ENCODE measurements around the gene JPH3.

JPH3 gene

GRCh38 chr16:87703835-87704375 lies 101.6 kb downstream of the JPH3 start:
- Histone ChIP-seq H3K4me1 (ENCODE audit: control insufficient read depth in 5 of 5, insufficient read depth in 5 of 5, low read length in 5 of 5) (peaks cover 0 to 4% (median 0%) of the 10 kb centered on the region in 5 donors), H3K9me3 (ENCODE audit: control insufficient read depth in 5 of 5, low read length in 5 of 5) (no peaks in the 10 kb centered on the region), H3K36me3 (ENCODE audit: control insufficient read depth in 5 of 5, insufficient read depth in 5 of 5, low read length in 5 of 5) (peaks cover 0 to 72% (median 49%) of the 10 kb centered on the region in 5 donors), H3K27ac (ENCODE audit: low read depth, low read length) (no peak overlapping the region), H3K4me3 (ENCODE audit: low read depth in 1 of 5, low read length in 5 of 5) (no peak overlapping the region), H3K27me3 (ENCODE audit: control insufficient read depth in 5 of 5, insufficient read depth in 4 of 5, low read length in 5 of 5) (no peaks in the 10 kb centered on the region), H3K9ac (ENCODE audit: low read length in 5 of 5) (no peak overlapping the region)

- H3K9ac ChIP-seq (ENCODE audit: low read length in 5 of 5): no peak overlapping the region
- H3K4me3 ChIP-seq (ENCODE audit: low read depth in 1 of 5, low read length in 5 of 5): no peak overlapping the region
- H3K4me1 ChIP-seq (ENCODE audit: control insufficient read depth in 5 of 5, insufficient read depth in 5 of 5, low read length in 5 of 5): peaks cover 0 to 4% (median 0%) of the 10 kb centered on the region in 5 donors
- no peaks in the 10 kb centered on the region for H3K9me3 ChIP-seq (ENCODE audit: control insufficient read depth in 5 of 5, low read length in 5 of 5)
- peaks cover 0 to 75% (median 54%) of the 10 kb centered on the region in 5 donors for H3K36me3 ChIP-seq (ENCODE audit: control insufficient read depth in 5 of 5, insufficient read depth in 5 of 5, low read length in 5 of 5)
- H3K27me3 ChIP-seq (ENCODE audit: control insufficient read depth in 5 of 5, insufficient read depth in 4 of 5, low read length in 5 of 5): no peaks in the 10 kb centered on the region
- no peak overlapping the region for H3K27ac ChIP-seq (ENCODE audit: low read depth, low read length)
These were observed 102.5 kb downstream of the JPH3 start for GRCh38 chr16:87704754-87705353.

- Histone ChIP-seq H3K27me3 (ENCODE audit: control insufficient read depth in 5 of 5, insufficient read depth in 4 of 5, low read length in 5 of 5) (no peaks in the 10 kb centered on the region), H3K9me3 (ENCODE audit: control insufficient read depth in 5 of 5, low read length in 5 of 5) (no peaks in the 10 kb centered on the region), H3K9ac (ENCODE audit: low read length in 5 of 5) (no peak overlapping the region), H3K4me1 (ENCODE audit: control insufficient read depth in 5 of 5, insufficient read depth in 5 of 5, low read length in 5 of 5) (peaks cover 0 to 4% (median 0%) of the 10 kb centered on the region in 5 donors), H3K36me3 (ENCODE audit: control insufficient read depth in 5 of 5, insufficient read depth in 5 of 5, low read length in 5 of 5) (peaks cover 0 to 79% (median 59%) of the 10 kb centered on the region in 5 donors), H3K27ac (ENCODE audit: low read depth, low read length) (no peak overlapping the region), H3K4me3 (ENCODE audit: low read depth in 1 of 5, low read length in 5 of 5) (no peak overlapping the region)
These were observed 103.5 kb downstream of the JPH3 start for GRCh38 chr16:87705771-87706277.

- no peak overlapping the region for H3K9ac ChIP-seq (ENCODE audit: low read length in 5 of 5)
- H3K27ac ChIP-seq (ENCODE audit: low read depth, low read length): no peak overlapping the region
- H3K27me3 ChIP-seq (ENCODE audit: control insufficient read depth in 5 of 5, insufficient read depth in 4 of 5, low read length in 5 of 5): no peaks in the 10 kb centered on the region
- peaks cover 0 to 79% (median 61%) of the 10 kb centered on the region in 5 donors for H3K36me3 ChIP-seq (ENCODE audit: control insufficient read depth in 5 of 5, insufficient read depth in 5 of 5, low read length in 5 of 5)
- H3K4me1 ChIP-seq (ENCODE audit: control insufficient read depth in 5 of 5, insufficient read depth in 5 of 5, low read length in 5 of 5): peaks cover 0 to 4% (median 0%) of the 10 kb centered on the region in 5 donors
- H3K4me3 ChIP-seq (ENCODE audit: low read depth in 1 of 5, low read length in 5 of 5): no peak overlapping the region
- H3K9me3 ChIP-seq (ENCODE audit: control insufficient read depth in 5 of 5, low read length in 5 of 5): no peaks in the 10 kb centered on the region
These were observed 104.1 kb downstream of the JPH3 start for GRCh38 chr16:87706278-87707000.

- no peak overlapping the region for H3K9ac ChIP-seq (ENCODE audit: low read length in 5 of 5)
- no peak overlapping the region for H3K4me3 ChIP-seq (ENCODE audit: low read depth in 1 of 5, low read length in 5 of 5)
- peaks cover 0 to 78% (median 58%) of the 10 kb centered on the region in 5 donors for H3K36me3 ChIP-seq (ENCODE audit: control insufficient read depth in 5 of 5, insufficient read depth in 5 of 5, low read length in 5 of 5)
- no peaks in the 10 kb centered on the region for H3K27me3 ChIP-seq (ENCODE audit: control insufficient read depth in 5 of 5, insufficient read depth in 4 of 5, low read length in 5 of 5)
- H3K27ac ChIP-seq (ENCODE audit: low read depth, low read length): no peak overlapping the region
- H3K4me1 ChIP-seq (ENCODE audit: control insufficient read depth in 5 of 5, insufficient read depth in 5 of 5, low read length in 5 of 5): peaks cover 0 to 4% (median 0%) of the 10 kb centered on the region in 5 donors
- H3K9me3 ChIP-seq (ENCODE audit: control insufficient read depth in 5 of 5, low read length in 5 of 5): no peaks in the 10 kb centered on the region
These were observed 104.8 kb downstream of the JPH3 start for GRCh38 chr16:87707097-87707496.

GRCh38 chr16:87707714-87708580 lies 105.6 kb downstream of the JPH3 start:
- Histone ChIP-seq H3K9me3 (ENCODE audit: control insufficient read depth in 5 of 5, low read length in 5 of 5) (no peaks in the 10 kb centered on the region), H3K27me3 (ENCODE audit: control insufficient read depth in 5 of 5, insufficient read depth in 4 of 5, low read length in 5 of 5) (no peaks in the 10 kb centered on the region), H3K4me1 (ENCODE audit: control insufficient read depth in 5 of 5, insufficient read depth in 5 of 5, low read length in 5 of 5) (no peaks in the 10 kb centered on the region), H3K36me3 (ENCODE audit: control insufficient read depth in 5 of 5, insufficient read depth in 5 of 5, low read length in 5 of 5) (peaks cover 0 to 82% (median 60%) of the 10 kb centered on the region in 5 donors), H3K9ac (ENCODE audit: low read length in 5 of 5) (no peak overlapping the region), H3K4me3 (ENCODE audit: low read depth in 1 of 5, low read length in 5 of 5) (no peak overlapping the region), H3K27ac (ENCODE audit: low read depth, low read length) (no peak overlapping the region)

- no peak overlapping the region for H3K9ac ChIP-seq (ENCODE audit: low read length in 5 of 5)
- H3K27ac ChIP-seq (ENCODE audit: low read depth, low read length): no peak overlapping the region
- no peaks in the 10 kb centered on the region for H3K27me3 ChIP-seq (ENCODE audit: control insufficient read depth in 5 of 5, insufficient read depth in 4 of 5, low read length in 5 of 5)
- no peaks in the 10 kb centered on the region for H3K4me1 ChIP-seq (ENCODE audit: control insufficient read depth in 5 of 5, insufficient read depth in 5 of 5, low read length in 5 of 5)
- no peak overlapping the region for H3K4me3 ChIP-seq (ENCODE audit: low read depth in 1 of 5, low read length in 5 of 5)
- no peaks in the 10 kb centered on the region for H3K9me3 ChIP-seq (ENCODE audit: control insufficient read depth in 5 of 5, low read length in 5 of 5)
- H3K36me3 ChIP-seq (ENCODE audit: control insufficient read depth in 5 of 5, insufficient read depth in 5 of 5, low read length in 5 of 5): peaks cover 0 to 84% (median 56%) of the 10 kb centered on the region in 5 donors
These were observed 106.8 kb downstream of the JPH3 start for GRCh38 chr16:87708881-87709638.

GRCh38 chr16:87709677-87710076 lies 107.4 kb downstream of the JPH3 start:
- H3K9ac ChIP-seq (ENCODE audit: low read length in 5 of 5): no peak overlapping the region
- no peaks in the 10 kb centered on the region for H3K4me1 ChIP-seq (ENCODE audit: control insufficient read depth in 5 of 5, insufficient read depth in 5 of 5, low read length in 5 of 5)
- peaks cover 0 to 88% (median 62%) of the 10 kb centered on the region in 5 donors for H3K36me3 ChIP-seq (ENCODE audit: control insufficient read depth in 5 of 5, insufficient read depth in 5 of 5, low read length in 5 of 5)
- H3K9me3 ChIP-seq (ENCODE audit: control insufficient read depth in 5 of 5, low read length in 5 of 5): no peaks in the 10 kb centered on the region
- H3K27ac ChIP-seq (ENCODE audit: low read depth, low read length): no peak overlapping the region
- H3K4me3 ChIP-seq (ENCODE audit: low read depth in 1 of 5, low read length in 5 of 5): no peak overlapping the region
- no peaks in the 10 kb centered on the region for H3K27me3 ChIP-seq (ENCODE audit: control insufficient read depth in 5 of 5, insufficient read depth in 4 of 5, low read length in 5 of 5)

- H3K4me3 ChIP-seq (ENCODE audit: low read depth in 1 of 5, low read length in 5 of 5): no peak overlapping the region
- H3K9me3 ChIP-seq (ENCODE audit: control insufficient read depth in 5 of 5, low read length in 5 of 5): no peaks in the 10 kb centered on the region
- H3K27me3 ChIP-seq (ENCODE audit: control insufficient read depth in 5 of 5, insufficient read depth in 4 of 5, low read length in 5 of 5): no peaks in the 10 kb centered on the region
- no peak overlapping the region for H3K9ac ChIP-seq (ENCODE audit: low read length in 5 of 5)
- H3K27ac ChIP-seq (ENCODE audit: low read depth, low read length): no peak overlapping the region
- H3K4me1 ChIP-seq (ENCODE audit: control insufficient read depth in 5 of 5, insufficient read depth in 5 of 5, low read length in 5 of 5): no peaks in the 10 kb centered on the region
- peaks cover 0 to 92% (median 67%) of the 10 kb centered on the region in 5 donors for H3K36me3 ChIP-seq (ENCODE audit: control insufficient read depth in 5 of 5, insufficient read depth in 5 of 5, low read length in 5 of 5)
These were observed 108.6 kb downstream of the JPH3 start for GRCh38 chr16:87710887-87711286.
